GM12878 (cell line): Measurements from ENCODE around the gene SCYGR1. TPM values are rescaled to one million over a fixed set of nuclear protein-coding genes. Genes with fewer than 3 reads are reported as not detected.

Experiments used
- ATAC-seq: fragments of 200-7000 bp; cut with Tn5 transposase; 3 replicates; pipeline ENCODE4 v1.9.1; 2020; ENCODE audit warnings: mild to moderate bottlenecking, moderate library complexity
- BruUV-seq: library from RNA; stranded (reverse); fragments of 400-500 nt; replicated peaks from 2 replicates; lab custom pipeline; 2021; lab: Mats Ljungman, UMichigan
- CTCF ChIA-PET: fragments of 300-600 bp; sonication (Branson Sonifier 250); formaldehyde crosslinking; extraction: SDS; loops from one replicate; lab custom pipeline; 2021; ENCODE audit warnings: inconsistent platforms; lab: Yijun Ruan, JAX
- POLR2A ChIA-PET: fragments of 350-600 bp; formaldehyde crosslinking; extraction: SDS; loops from one replicate; lab custom pipeline; 2021; ENCODE audit warnings: inconsistent platforms; lab: Charles Lee
- RAD21 ChIA-PET: fragments of 300-600 bp; sonication (Branson Sonifier 250); formaldehyde crosslinking; loops from one replicate; lab custom pipeline; 2023; ENCODE audit warnings: antibody characterized with exemption; ENCODE audit not compliant: unreplicated experiment; lab: Charles Lee
- SMC1A ChIA-PET: fragments of 300-600 bp; sonication (Branson Sonifier 250); formaldehyde crosslinking; loops from one replicate; lab custom pipeline; 2023; ENCODE audit not compliant: unreplicated experiment, uncharacterized antibody; lab: Charles Lee
- DNase-seq: peaks from one replicate; pipeline ENCODE4 v3.0.0-alpha.2; 2011; ENCODE audit warnings: low read depth, low spot score
- FAIRE-seq: peaks from 3 replicates; lab custom pipeline; 2011; peaks lifted over from hg19 to GRCh38; lab: Jason Lieb, UNC
- H2AFZ ChIP-seq: 2 replicates; pipeline ENCODE4 v1.6.0; 2011; ENCODE audit warnings: low read depth, low read length, control low read depth; ENCODE audit not compliant: control insufficient read depth
- H3K27ac ChIP-seq: 2 replicates; pipeline ENCODE4 v1.5.1; 2011; ENCODE audit warnings: control low read depth; ENCODE audit not compliant: control insufficient read depth, insufficient read depth
- H3K27me3 ChIP-seq, 2 experiments: replicated peaks in 1 of 2; 2 replicates each; pipeline versions ENCODE4 v1.6.0 to v1.6.1; 2011; ENCODE audit warnings: low read length in 1 of 2; ENCODE audit not compliant: control insufficient read depth in 2 of 2, insufficient read depth in 2 of 2
- H3K36me3 ChIP-seq, 2 experiments: 2 replicates each; pipeline ENCODE4 v1.5.1; 2011; ENCODE audit warnings: low read length in 1 of 2; ENCODE audit not compliant: control insufficient read depth in 2 of 2, insufficient read depth in 2 of 2
- H3K4me1 ChIP-seq: 2 replicates; pipeline ENCODE4 v1.6.1; 2011; ENCODE audit warnings: mild to moderate bottlenecking, low read length, moderate library complexity, mixed read lengths; ENCODE audit not compliant: control insufficient read depth, insufficient read depth
- H3K4me2 ChIP-seq: 2 replicates; pipeline ENCODE4 v1.6.0; 2011; ENCODE audit warnings: control low read depth; ENCODE audit not compliant: control insufficient read depth, insufficient read depth
- H3K4me3 ChIP-seq: fragments of 200-600 bp; sonication (generic); 2 replicates; pipeline ENCODE4 v1.5.1; 2016
- H3K79me2 ChIP-seq: 2 replicates; pipeline ENCODE4 v1.6.0; 2011; ENCODE audit warnings: low read length; ENCODE audit not compliant: control insufficient read depth, insufficient read depth
- H3K9ac ChIP-seq: 2 replicates; pipeline ENCODE4 v1.8.0; 2011; ENCODE audit warnings: low read length, control low read depth, mixed read lengths; ENCODE audit not compliant: control insufficient read depth, insufficient read depth
- H3K9me3 ChIP-seq: replicated peaks from 3 replicates; pipeline ENCODE4 v1.5.1; 2011; ENCODE audit warnings: mild to moderate bottlenecking, low read length; ENCODE audit not compliant: control insufficient read depth, insufficient read depth
- H4K20me1 ChIP-seq: 2 replicates; pipeline ENCODE4 v1.6.0; 2011; ENCODE audit not compliant: control insufficient read depth, insufficient read depth
- CREB1 ChIP-seq: IDR thresholded peaks from 2 replicates; pipeline ENCODE4 v1.6.1; 2012; ENCODE audit warnings: low read depth, mild to moderate bottlenecking, inconsistent platforms
- EP300 ChIP-seq, 2 experiments: fragments of 150-350 bp in 1 of 2; IDR thresholded peaks; 2 replicates each; pipeline ENCODE4 v1.6.1; 2011 to 2012; ENCODE audit warnings: low read depth in 2 of 2, low read length in 2 of 2, borderline replicate concordance in 1 of 2, improper control_type of control experiment in 1 of 2, inconsistent platforms in 1 of 2; ENCODE audit not compliant: control insufficient read depth in 1 of 2
- IKZF2 ChIP-seq, 2 experiments: fragments of 450-650 bp; IDR thresholded peaks; 2 replicates each; pipeline ENCODE4 v1.6.1; 2017; ENCODE audit warnings: mild to moderate bottlenecking in 2 of 2, moderate library complexity in 2 of 2
- LARP7 ChIP-seq: fragments of 450-650 bp; IDR thresholded peaks from 2 replicates; pipeline ENCODE4 v1.6.1; 2017; ENCODE audit warnings: mild to moderate bottlenecking
- POLR2A ChIP-seq: IDR thresholded peaks from 2 replicates; pipeline ENCODE4 v1.6.1; 2011; ENCODE audit warnings: low read depth, mild to moderate bottlenecking, low read length
- SMAD1 ChIP-seq: fragments of 450-650 bp; IDR thresholded peaks from 2 replicates; pipeline ENCODE4 v1.6.1; 2018; ENCODE audit warnings: mild to moderate bottlenecking, low read depth; ENCODE audit not compliant: partially characterized antibody
- SMARCA5 ChIP-seq: fragments of 450-650 bp; IDR thresholded peaks from 2 replicates; pipeline ENCODE4 v1.6.1; 2017; ENCODE audit warnings: mild to moderate bottlenecking
- SREBF1 ChIP-seq: IDR thresholded peaks from 2 replicates; pipeline ENCODE4 v1.6.1; 2012; ENCODE audit warnings: mild to moderate bottlenecking, low read length
- TBL1XR1 ChIP-seq: IDR thresholded peaks from 2 replicates; pipeline ENCODE4 v1.6.1; 2012; ENCODE audit warnings: low read depth, low read length, improper control_type of control experiment
- TCF12 ChIP-seq: IDR thresholded peaks from 2 replicates; pipeline ENCODE4 v1.6.1; 2011; ENCODE audit warnings: low read depth, mild to moderate bottlenecking, low read length
- YBX1 ChIP-seq: fragments of 450-650 bp; IDR thresholded peaks from 2 replicates; pipeline ENCODE4 v1.6.1; 2016; ENCODE audit warnings: antibody characterized with exemption
- ZNF217 ChIP-seq: fragments of 450-650 bp; IDR thresholded peaks from 2 replicates; pipeline ENCODE4 v1.6.1; 2017; ENCODE audit warnings: antibody characterized with exemption, mild to moderate bottlenecking
- ZNF24 ChIP-seq: fragments of 450-650 bp; IDR thresholded peaks from 2 replicates; pipeline ENCODE4 v1.6.1; 2017; ENCODE audit warnings: antibody characterized with exemption, mild to moderate bottlenecking
- WGBS: methylation state at CpG from one replicate; pipeline ENCODE4 v1.1.6; 2016; ENCODE audit warnings: low lambda C conversion rate; ENCODE audit not compliant: insufficient replicate concordance, insufficient coverage; ENCODE audit errors: missing lambda C conversion rate; 5-methylcytosine and 5-hydroxymethylcytosine counted together
- in situ Hi-C: fragments of 300-500 bp; cut with MboI; formaldehyde crosslinking; loops from 9 replicates; pipeline ENCODE4 v1.14.3; 2018; ENCODE audit warnings: mixed read lengths
- intact Hi-C: fragments of 100-400 bp; cut with micrococcal nuclease; formaldehyde crosslinking; loops from one replicate; pipeline ENCODE4 v1.14.2; 2022; ENCODE audit not compliant: unreplicated experiment
- polyA plus RNA-seq, 11 experiments: library from polyadenylated mRNA; depleted of rRNA in 4 of 11; unstranded in 6 of 11; stranded (reverse) in 5 of 11; fragments of >200 nt; fragmentation: Nextera tagmentation in 4 of 11; fragmentation: Illumina TruSeq in 1 of 11; extraction: Ambion mirVana in 4 of 11; extraction: Trizol in 1 of 11; gene quantifications; 1 replicate in 1 of 11; 2 replicates in 10 of 11; pipeline versions ENCODE4 v1.2.1 to v1.2.3, GENCODE V29; 2011 to 2016; ENCODE audit warnings: inconsistent platforms in 2 of 11, missing spikeins in 2 of 11, low read depth in 1 of 11
- total RNA-seq, 4 experiments: library from RNA; depleted of rRNA in 3 of 4; stranded (reverse); fragments of >200 nt in 3 of 4; fragmentation: Illumina TruSeq in 1 of 4; extraction: Trizol in 1 of 4; gene quantifications; 2 replicates each; pipeline versions ENCODE4 v1.2.1 to v1.2.3, GENCODE V29; 2013 to 2021
- TF ChIP-seq, protein P1 (sequence below): IDR thresholded peaks from 2 replicates; pipeline ENCODE4 v1.6.1; 2011; ENCODE audit warnings: borderline replicate concordance, low read depth, mild to moderate bottlenecking, moderate library complexity, mixed read lengths, low read length; ENCODE audit not compliant: insufficient read depth; ENCODE audit errors: extremely low read length

The SCYGR1 gene
- total and polyA plus RNA-seq, 10 of the 15 experiments (the other 5 are each of a cell fraction or from before 2014, with no cell fraction given): not detected

DNA sequence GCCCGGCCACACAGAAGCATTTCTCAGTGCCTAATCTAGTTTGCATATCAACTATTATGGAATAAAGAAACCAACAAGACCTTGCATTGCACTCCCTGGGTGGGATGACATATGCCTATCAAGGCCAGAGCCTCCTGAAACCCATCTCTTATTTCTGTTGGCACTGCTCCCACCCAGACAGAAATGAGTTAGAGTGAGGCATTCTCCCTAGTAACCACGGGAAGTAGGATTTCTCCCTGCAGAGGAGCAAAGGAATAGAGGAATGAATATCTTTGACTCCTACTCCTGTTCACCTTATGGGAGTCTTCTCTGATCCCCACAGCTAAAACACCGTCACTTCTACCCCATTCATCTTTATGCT is 24.2 kb upstream of the SCYGR1 start:
- no TSS peak for BruUV-seq
- TF ChIP-seq SMAD1 (no peak), ZNF217 (0 out of 2 replicates have a peak, but pooled peaks have one; percentile 6), SMARCA5 (0 out of 2 replicates have a peak, but pooled peaks have one; percentile 6), YBX1 (no peak), LARP7 (peak; percentile 36; the same call in 1 of the 2 replicates)
- TF ChIP-seq, all 136 proteins: peak for 3
- peak overlapping the region; percentile 80 for H3K27ac ChIP-seq
- no peaks in the 10 kb centered on the region for H3K79me2 ChIP-seq
- ATAC-seq: no peak
- intact Hi-C loops (loop anchor here (1.0 kb wide), 1 partner anchor 51 kb away; no protein-coding TSS in a partner anchor), in situ Hi-C loops (no loop called here)
- peak overlapping the region; percentile 58; the same call in 1 of the 2 replicates for H3K4me2 ChIP-seq
- RAD21 ChIA-PET: interaction anchor here (0.6 to 2.8 kb wide), 6 partner anchors 48 to 354 kb away, joined by 3 to 16 read pairs (median 10); no protein-coding TSS in a partner anchor
- SMC1A ChIA-PET: interaction anchor here (1.1 to 13.3 kb wide), 5 partner anchors 38 to 68 kb away, joined by 5 to 191 read pairs (median 9); no protein-coding TSS in a partner anchor
- no peak overlapping the region for H2AFZ ChIP-seq
- CTCF ChIA-PET: interaction anchor here (7.4 kb wide), 1 partner anchor 64 kb away, joined by 127 read pairs; no protein-coding TSS in a partner anchor
- DNase-seq: no peak
- H4K20me1 ChIP-seq: no peaks in the 10 kb centered on the region
- FAIRE-seq: no peak
- POLR2A ChIA-PET: no interaction called here
- 80% methylated on average over 3 of the region's 3 CpGs for WGBS
- no peak overlapping the region for H3K9ac ChIP-seq
- no peak overlapping the region for H3K4me3 ChIP-seq
- peaks cover 34% of the 10 kb centered on the region for H3K4me1 ChIP-seq
- H3K9me3 ChIP-seq: no peaks in the 10 kb centered on the region
- H3K27me3 ChIP-seq: no peaks in the 10 kb centered on the region
- H3K36me3 ChIP-seq: no peaks in the 10 kb centered on the region

DNA sequence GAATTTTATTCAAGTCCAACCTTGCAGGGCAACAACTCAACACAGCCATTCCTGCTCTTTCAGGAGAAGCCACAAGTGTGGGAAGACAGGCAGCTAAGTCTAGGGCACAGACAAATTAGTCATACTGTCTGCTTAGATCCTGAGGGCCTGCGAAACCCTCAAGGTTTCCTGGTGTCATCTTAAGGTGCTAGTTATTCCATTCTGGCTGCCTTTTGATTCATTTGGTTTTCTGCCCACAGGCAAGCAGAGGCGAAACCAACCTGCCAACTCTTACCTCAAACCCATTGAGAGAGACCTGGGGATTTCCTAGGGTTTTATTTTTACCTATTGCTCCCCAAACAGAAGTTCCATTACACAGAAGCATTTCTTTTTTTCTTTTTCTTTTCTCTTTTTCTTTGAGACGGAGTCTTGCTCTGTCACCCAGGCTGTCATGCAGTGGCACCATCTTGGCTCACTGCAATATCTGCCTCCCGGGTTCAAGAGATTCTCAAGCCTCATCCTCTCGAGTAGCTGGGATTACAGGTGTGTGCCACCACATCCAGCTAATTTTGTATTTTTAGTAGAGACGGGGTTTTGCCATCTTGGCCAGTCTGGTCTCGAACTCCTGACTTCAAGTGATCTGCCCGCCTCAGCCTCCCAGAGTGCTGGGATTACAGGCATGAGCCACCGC is 23.7 kb upstream of the SCYGR1 start:
- WGBS: 14% methylated on average over 9 of the region's 9 CpGs
- H3K4me2 ChIP-seq: peak overlapping the region; percentile 58
- TF ChIP-seq SREBF1: no peak
- peak; percentile 65 for TF ChIP-seq CREB1
- TF ChIP-seq, protein P1, sequence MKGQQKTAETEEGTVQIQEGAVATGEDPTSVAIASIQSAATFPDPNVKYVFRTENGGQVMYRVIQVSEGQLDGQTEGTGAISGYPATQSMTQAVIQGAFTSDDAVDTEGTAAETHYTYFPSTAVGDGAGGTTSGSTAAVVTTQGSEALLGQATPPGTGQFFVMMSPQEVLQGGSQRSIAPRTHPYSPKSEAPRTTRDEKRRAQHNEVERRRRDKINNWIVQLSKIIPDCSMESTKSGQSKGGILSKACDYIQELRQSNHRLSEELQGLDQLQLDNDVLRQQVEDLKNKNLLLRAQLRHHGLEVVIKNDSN: no peak
- TF ChIP-seq TCF12: 0 out of 2 replicates have a peak, but pooled peaks have one; percentile 60
- no peak; the same call in 1 of the 2 replicates for TF ChIP-seq ZNF24
- TF ChIP-seq IKZF2 (IDR thresholded peaks at IDR 0.05): peak; percentile 99 to 100
- no peak for TF ChIP-seq YBX1
- TF ChIP-seq TBL1XR1: peak; percentile 77; the same call in 1 of the 2 replicates
- TF ChIP-seq POLR2A: no peak
- TF ChIP-seq EP300 (IDR thresholded peaks at IDR 0.05; ENCODE audit: borderline replicate concordance in 1 of 2, control insufficient read depth in 1 of 2, low read depth in 2 of 2, low read length in 2 of 2): peak; percentile 87 to 90

More for the DNA sequence above, 23.7 kb upstream of the SCYGR1 start:
- peak; percentile 84 for ATAC-seq
- Histone ChIP-seq H3K4me1 (peaks cover 33% of the 10 kb centered on the region), H3K27me3 (no peaks in the 10 kb centered on the region), H3K4me3 (peak overlapping the region; percentile 41), H3K9me3 (no peaks in the 10 kb centered on the region), H3K27ac (peak overlapping the region; percentile 80), H3K36me3 (no peaks in the 10 kb centered on the region), H4K20me1 (no peaks in the 10 kb centered on the region), H2AFZ (no peak overlapping the region; the same call in 1 of the 2 replicates), H3K79me2 (no peaks in the 10 kb centered on the region), H3K9ac (no peak overlapping the region)
- peak; percentile 94 for DNase-seq
- ChIA-PET CTCF (interaction anchor here (0.6 to 7.4 kb wide), 11 partner anchors 25 to 372 kb away, joined by 3 to 127 read pairs (median 8); partner anchors contain the start of gene SCYGR1), SMC1A (interaction anchor here (1.1 to 13.3 kb wide), 14 partner anchors 38 to 355 kb away, joined by 3 to 191 read pairs (median 8); partner anchors contain the start of gene AGFG1), POLR2A (interaction anchor here (0.6 to 2.4 kb wide), 10 partner anchors 43 to 373 kb away, joined by 3 to 11 read pairs (median 5); no protein-coding TSS in a partner anchor), RAD21 (interaction anchor here (0.6 to 2.8 kb wide), 12 partner anchors 25 to 355 kb away, joined by 3 to 16 read pairs (median 10); no protein-coding TSS in a partner anchor)
- intact Hi-C loops: loop anchor here (1.0 kb wide), 1 partner anchor 52 kb away; no protein-coding TSS in a partner anchor
- no TSS peak for BruUV-seq
- peak; percentile 41 for FAIRE-seq
- in situ Hi-C loops: no loop called here
